HG02981 (cell line): ENCODE data around the gene IER5L.
A peak's percentile ranks its signal among the peaks of the same experiment; 100 is the strongest.
"Not testable (repeated sequence)": the region's sequence is repeated elsewhere in the genome, so short reads cannot be mapped to it uniquely, and the experiment has no call there.

Experiments used
- ATAC-seq: cut with Tn5 transposase; IDR thresholded peaks from one replicate; pipeline ENCODE4 v1.9.1; 2021; ENCODE audit warnings: mild to moderate bottlenecking, moderate library complexity; ENCODE audit not compliant: unreplicated experiment

The IER5L gene

DNA sequence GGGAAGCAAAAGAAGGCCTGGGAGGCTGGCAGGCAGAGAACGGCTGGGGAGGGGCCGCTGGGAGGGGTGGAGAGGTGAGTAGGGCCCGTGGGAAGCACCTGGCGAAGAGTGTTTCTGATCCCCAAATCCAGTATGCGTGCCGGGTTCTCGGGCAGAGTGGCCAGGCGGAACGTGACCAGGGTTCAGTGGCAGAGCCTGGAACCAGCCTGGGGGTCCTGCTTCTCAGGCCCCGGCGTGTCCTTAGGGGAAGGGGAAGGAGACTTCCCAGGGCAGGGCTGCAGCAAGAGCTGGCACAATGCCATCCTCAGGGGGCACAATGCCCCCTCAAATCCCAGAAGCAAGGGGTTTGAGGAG, 25.5 kb upstream of the IER5L start:
- no peak for ATAC-seq

DNA sequence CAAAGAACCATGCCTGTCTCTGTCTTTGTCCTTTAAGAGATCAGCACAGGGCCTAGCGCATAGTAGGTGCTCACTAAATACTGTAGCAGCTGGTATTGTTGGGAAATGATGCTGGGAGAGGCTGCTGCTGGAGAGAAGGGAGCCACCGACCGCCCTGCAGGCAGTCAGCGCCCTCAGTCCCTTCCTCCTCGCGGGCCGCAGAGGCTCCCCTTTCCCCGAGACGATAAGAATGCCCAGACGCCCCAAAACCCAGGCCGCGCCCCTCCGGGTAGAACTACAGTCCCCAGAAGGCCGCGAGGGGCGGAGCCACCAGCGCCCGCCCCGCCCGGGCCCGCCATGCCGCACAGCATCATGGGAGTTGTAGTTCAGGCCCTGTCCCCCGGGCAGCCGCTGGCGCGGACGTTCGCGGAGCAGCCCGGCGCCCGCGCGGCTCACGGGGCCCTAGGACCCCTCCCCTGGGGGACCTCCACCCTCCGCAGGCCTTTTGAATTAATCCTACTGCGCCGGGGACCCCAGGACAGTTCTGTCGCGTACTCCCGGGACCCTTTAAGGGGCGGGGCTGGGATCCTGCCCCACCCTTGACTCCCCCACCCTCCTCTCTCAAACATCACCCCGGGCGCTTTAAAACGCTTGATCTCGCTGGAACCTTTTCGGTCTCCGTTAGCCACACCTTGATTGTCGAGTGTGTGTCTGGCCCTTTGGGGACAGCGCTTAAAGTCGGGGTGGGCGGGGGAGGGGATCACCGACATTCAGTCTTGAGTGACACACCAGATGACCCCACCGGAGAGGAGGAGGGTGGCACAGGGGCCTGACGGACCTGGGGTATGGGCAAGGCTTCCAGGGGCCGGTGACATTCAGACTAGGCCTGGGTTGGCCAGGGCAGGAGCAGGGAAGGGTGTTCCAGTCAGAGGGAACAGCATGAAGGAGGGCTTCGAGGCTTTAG, 24.8 kb upstream of the IER5L start:
- ATAC-seq: peak; percentile 86

DNA sequence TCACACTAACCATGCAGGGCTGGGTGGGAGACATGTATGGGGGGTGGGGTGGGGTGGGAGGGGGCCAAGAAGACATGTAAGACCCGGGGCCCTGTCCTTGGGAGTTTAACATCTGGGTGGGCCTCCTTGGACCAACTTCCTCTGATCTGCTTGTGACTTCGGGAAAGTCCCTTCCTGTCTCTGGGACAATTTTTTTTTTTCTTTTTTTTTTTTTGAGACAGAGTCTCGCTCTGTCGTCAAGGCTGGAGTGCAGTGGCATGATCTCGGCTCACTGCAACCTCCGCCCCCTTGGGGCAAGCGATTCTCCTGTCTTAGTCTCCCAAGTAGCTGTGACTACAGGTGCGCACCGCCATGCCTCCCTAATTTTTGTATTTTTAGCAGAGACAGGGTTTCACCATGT, 23.8 kb upstream of the IER5L start:
- ATAC-seq: no peak

DNA sequence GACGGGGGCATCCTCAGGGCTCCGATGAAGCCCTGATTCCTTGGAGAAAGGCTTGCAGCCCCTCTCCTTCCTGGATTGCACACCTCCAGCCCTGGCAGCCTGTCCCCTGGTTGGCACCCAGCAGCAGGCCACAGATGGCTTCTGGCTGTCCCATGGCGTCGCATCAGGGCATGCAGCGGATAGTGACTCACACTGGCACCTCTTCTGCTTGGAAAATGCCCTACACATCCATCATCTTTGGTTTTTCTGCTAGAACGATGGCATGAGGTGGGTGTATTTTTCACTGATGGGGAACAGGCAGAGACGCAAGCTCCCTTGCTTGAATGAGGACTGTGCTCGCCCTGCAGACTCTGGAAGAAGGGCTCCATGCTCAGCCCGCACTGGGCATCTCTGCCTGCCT, 23.2 kb upstream of the IER5L start:
- no peak for ATAC-seq

DNA sequence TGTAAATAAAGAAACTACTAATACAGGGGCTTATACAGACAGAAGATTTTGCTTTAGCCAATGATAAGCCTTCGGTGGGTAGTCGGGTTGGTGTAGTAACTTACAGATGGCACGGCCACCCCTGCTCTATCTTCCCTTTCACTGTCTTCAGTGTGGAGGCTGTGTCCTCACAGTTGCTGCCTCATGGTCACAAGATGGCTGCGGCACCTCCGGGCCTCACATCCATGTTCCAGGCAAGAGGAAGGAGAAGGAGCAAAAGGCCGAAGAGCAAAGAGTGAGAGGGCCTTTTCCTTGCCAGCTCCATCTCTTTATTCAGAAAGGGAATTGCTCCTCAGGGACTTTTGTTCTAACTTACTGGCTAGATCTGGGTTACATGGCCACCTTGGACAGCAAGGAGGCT, 22.2 kb upstream of the IER5L start:
- ATAC-seq: no peak

DNA sequence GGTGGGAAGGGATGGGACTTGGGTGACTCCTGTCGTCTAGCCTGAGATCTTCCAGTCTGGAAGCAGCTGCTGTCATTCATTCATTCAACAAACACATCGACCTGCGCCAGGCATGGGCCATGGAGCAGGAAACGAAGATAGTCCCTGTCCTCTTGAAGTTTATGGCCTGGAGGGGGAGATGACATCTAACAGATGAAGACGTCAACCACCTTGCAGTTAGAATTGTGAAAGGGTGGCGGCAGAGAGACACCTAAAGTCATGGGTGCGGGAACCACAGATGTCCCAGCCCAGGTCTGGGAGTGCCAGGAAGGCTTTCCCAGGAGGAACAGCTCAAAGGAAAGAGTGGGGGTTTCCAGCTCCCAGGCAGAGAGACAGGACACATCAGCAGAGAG, 21.0 kb upstream of the IER5L start:
- ATAC-seq: no peak

DNA sequence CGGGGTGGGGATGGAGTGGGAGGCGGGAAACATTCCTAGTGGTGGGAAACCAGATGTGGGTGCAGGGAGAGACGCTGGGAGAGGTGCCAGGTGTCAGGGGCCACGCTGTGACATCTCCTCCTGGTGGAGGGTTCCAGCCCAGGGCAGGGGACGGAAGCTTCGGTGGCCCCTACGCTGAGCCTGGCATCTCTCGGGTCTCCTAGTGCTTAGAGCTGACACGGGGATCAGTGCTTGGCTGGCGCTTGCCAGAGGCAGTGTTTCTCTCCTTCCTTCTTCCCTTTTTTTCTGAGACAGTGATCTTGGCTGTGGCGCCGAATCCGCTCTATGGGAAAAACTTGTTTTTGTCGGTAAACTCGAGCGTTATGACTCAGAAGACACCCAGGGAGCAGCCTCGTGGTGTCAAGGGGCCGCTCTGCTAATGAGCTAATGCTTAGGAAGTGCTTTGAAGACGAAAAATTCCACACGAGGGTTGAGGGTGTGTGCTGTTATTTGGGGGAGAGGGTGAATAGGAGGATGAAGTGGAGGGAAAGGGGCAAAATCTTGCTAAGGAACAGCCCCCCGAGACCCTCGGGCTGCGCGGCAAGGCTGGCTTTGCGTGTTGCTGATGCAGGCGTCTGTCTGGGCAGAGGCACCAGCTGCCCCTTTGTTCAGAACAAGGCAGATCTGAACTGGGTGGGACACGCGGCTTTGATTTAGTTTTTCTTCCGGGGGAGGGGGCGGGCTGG, 20.4 kb upstream of the IER5L start:
- ATAC-seq: no peak

DNA sequence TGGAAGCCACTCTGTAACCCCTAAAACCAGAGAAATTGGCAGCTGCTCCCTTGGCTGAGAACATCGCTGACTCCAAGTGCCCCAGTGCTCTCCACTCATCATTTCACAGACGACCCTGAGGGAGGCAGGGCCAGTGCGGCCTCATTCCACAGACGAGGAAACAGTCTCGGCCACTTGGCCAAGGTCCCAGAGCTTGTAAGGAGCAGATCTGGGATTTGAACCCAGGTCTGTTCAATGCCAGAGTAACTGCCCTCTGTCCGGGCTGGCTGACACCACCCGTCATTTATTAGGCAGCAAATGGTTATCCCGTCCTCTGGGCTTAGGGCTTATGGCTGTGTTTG, 19.9 kb upstream of the IER5L start:
- ATAC-seq: no peak

DNA sequence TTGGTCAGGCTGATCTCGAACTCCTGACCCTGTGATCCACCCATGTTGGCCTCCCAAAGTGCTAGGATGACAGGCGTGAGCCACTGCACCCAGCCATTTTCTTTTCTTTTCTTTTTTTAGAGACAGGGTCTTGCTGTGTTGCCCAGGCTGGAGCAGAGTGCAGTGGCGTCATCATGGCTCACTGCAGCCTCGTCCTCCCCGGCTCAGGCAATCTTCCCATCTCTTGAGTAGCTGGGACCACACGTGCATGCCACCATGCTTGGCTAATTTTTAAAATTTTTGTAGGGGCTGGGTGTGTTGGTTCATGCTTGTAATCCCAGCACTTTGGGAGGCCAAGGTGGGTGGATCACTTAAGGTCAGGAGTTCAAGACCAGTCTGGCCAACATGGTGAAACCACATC, 19.0 kb upstream of the IER5L start:
- ATAC-seq: not testable (repeated sequence)

DNA sequence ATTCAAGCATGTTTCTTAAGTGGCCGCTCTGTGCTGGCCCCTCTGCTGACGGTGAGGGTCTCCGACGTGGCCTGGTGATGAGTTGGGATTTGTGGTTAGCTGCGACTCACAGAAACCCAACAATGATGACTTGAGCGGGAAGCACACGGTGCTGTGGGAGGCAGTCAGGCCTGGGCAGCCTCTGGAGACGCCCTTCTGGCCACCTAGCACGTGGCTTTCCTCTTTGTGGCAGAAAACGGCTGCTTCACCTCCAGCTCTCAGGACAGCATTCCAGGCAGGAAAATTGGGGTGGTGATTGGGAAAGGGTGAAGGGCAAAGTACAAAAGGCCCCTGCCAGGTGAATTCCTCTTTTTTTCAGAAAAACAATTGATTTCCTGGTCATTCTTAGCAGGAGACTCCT, 17.5 kb upstream of the IER5L start:
- ATAC-seq: no peak

DNA sequence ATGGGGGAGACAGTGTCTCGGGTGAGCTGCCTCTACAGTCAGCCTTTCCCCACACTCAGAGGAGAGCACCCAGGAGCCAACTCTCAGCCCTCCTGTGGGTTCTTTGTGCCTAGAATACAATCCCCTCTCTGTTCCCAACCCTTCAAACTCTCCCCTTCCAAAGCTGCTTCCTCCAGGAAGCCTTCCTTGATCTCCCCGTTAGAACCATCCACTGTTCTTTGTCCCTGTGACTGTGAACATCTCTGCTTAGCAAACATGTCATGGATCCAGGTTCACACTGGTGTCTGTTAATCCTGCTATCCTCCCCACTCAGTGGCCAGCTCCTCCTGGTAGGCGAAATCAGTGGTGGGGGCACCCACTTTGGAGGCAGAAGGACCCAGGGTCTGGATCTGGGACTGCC, 16.2 kb upstream of the IER5L start:
- no peak for ATAC-seq

DNA sequence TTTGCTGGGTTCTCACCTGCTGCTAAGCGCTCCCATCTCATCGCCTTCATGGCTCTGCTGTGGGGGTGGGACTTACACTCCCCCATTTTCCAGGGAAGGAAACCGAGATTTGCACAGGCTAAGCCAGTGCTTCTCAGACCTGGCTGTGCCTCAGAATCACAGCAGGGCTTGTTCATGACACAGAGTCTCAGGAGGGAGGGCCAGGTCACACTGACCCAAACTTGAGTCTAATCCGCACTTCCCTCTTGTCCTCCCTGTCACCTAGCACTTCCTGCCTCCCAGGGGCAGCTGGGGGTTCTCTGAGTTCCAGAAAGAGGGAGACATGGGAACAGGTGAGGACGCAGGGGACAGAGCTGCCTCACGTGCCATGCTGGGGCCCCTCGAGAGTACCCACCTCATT, 15.6 kb upstream of the IER5L start:
- no peak for ATAC-seq

DNA sequence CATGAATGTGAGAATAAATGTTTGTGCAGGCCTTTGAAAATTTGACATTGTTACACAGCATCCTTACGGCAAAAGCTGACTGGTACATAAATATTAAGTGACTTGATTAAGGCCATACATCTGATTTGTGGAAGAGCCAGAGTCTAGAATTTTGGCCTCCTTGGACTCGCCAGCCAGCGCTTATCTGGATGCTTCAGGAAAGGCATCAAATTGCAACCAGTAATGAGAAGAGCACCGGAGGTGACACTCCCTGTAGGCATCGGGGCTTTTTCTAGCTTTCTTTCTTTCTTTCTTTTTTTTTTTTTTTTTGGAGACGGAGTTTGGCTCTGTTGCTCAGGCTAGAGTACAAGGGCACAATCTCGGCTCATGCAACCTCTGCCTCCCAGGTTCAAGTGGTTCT, 13.2 kb upstream of the IER5L start:
- no peak for ATAC-seq

DNA sequence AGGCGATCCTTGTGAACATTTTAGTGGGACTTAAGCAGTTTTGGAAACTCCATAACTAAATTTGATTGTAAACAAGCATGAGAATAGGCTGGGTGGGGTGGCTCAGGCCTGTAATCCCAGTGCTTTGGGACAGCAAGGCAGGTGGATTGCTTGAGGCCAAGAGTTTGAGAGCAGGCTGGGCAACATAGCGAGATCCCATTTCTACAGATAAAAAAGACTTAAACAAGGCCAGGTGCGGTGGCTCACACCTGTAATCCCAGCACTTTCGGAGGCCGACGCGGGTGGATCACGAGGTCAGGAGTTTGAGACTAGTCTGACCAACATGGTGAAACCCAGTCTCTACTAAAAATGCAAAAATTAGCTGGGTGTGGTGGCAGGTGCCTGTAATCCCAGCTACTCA, 11.9 kb upstream of the IER5L start:
- ATAC-seq: not testable (repeated sequence)

DNA sequence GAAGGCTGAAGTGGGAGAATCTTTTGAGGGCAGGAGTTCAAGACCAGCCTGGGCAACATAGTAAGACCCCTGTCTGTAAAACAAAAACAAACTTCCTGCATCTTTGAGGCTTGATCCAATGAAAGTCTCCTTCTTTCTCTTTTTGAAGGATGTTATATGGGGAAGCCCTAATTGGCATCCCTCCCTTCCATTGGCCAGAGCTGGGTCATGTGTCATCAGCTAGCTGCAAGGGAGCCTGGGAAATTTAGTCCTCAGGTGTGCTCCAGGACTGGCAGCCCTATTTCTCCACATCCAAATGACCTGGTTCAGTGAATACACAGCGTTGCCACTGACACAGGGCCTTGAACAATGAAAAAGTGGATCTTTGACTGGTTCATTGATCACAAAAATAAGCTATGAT, 9.0 kb upstream of the IER5L start:
- no peak for ATAC-seq

DNA sequence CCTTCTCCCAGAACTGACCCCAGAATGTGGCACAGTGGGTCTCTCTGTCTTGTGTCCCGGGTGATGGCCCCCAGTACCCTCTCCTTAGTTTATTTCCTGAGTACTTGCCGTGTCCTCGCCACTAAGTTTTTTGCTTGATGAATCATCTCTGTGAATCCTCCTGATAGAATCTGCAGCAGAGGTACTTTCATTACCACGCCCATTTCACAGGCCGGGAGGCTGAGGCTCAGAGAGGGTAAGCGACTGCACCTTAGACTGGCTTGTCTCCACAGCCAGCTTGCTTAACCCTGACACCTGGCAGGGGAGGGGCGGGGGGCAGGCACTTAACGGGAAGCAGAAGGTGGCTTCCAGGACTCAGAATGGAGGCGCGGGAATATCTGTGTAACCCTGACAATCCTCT, 7.9 kb upstream of the IER5L start:
- no peak for ATAC-seq

DNA sequence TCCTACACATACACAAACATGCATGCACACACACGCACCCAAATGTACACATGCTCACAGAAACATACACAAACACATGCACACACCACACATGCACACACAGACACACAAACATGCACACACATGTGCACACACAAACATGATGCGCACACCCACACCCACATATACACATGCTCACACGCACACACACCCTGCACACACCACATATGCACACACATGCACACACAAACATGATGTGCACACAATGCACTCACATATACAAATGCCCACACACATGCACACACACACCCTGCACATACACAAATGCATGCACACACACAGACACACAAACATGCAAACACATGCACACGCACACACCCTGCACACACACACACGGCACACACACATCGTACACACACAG, 7.3 kb upstream of the IER5L start:
- no peak for ATAC-seq

DNA sequence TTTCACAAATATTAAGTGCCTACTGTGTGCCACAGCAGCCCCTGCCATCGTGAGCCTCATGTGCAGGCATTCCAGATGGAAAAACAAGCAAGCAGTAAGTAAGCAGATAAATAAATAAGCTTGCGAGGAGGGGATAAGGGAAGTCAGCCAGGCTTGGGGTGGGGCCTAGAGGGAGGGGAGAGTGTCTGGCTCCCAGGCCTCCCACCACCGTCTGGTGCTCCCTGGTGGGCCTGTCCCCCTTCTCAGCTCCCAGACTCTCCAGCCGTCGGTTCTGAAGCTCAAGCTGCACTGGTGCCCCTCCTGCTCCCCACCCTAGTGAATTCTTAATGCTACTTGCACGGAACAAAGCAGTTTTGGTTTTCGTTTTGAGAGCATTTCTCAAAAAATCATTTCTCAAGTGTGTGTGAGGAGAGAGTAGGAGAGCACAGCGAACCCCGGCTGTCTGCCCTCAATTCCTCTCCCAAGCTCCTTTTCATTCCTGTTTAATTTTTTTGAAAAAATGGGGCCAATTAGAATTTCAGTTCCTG, 6.6 kb upstream of the IER5L start:
- no peak for ATAC-seq

DNA sequence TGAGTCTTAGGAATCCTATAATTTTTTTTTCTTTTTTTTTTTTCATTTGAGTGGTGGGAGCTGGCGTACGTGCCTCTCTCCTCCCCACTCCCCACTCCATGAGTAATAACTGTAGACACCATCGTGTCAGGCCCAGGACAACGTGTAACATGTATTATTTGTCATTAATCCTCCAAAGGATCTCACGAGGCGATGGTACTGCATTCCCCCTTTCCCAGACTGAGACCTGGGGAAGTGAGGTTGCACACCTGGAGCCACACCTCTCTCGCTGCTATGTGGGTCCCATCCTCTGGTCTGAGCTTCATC, 6.1 kb upstream of the IER5L start:
- no peak for ATAC-seq

DNA sequence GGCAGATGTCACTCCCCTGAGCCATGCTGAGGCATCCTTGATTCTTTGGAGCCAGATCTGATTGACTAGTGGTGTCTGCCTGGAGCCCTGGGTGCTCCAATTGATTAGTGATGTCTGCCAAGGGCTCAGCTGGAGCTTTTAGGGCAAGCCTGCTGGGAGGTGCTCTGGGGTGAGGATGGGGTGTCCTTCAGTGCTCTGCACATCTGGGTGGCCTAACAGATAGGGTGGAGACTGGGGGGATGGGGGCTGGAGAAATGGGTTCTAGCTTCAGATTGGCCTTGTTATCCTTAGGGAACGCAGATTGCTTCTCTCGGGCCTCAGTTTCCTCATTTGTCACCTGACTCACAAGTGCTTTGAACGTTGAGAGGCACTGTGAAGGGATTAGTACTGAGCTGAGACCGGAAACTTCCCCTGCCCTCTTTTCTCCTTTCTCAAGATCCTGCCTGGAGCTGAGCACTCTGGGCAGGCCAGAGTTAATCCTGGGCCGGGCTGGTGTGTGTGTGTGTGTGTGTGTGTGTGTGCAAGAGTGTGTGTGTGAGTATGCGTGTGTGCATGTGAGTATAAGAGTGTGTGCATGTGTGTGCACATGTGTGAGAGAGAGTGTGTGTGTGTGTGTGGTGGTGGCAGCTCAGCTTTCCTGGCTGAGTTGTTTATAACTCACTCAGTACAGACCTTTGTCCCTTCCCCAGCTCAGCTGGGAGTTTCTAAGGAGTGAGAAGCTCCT, 5.6 kb upstream of the IER5L start:
- ATAC-seq: no peak

DNA sequence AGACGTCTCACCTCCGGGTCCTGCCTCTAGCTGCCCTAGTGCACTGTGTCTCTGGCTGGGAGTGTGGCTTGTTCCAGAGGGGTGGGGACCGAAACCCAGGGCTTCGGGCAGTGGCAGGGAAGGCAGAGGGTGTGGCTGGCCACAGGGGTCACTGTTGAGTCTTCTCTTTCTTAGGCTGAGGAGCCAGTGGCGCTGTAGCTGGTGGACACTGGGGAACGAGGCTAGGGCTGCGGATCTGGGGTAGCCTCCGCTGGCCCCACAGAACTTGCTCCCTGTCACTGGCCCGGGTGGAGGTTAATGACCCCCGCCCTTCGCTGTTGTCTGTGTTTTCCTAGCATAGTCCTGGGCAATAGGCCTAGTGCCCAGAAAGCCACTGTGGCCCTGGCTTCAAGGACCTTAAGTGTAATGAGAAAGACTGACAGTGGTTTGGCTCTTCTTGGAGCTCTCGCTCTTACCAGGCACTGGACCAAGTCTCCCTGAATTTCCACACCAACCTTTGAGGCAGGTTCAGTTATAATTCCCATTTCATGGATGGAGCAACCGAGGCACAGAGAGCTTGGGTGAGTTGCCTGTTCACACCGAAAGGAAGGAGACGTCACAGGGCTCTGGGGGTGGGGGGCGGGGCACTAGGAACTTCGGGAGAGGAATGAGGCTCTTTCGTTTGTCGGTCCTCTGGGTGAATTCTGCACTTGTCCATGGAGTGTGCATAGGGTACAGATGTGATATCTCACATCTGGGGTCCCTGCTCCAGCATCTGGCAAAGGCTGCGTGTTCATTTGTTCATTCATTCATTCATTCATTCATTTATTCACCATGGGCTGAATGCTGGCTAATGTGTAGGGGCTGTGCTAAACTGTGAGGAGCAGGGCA, 4.8 kb upstream of the IER5L start:
- ATAC-seq: no peak
